ENCODE data around the gene CD79A.

Gene CD79A
- total RNA-seq: 0.26 to 4.8 (median 0.52) reads per million in 3 donors

DNA sequence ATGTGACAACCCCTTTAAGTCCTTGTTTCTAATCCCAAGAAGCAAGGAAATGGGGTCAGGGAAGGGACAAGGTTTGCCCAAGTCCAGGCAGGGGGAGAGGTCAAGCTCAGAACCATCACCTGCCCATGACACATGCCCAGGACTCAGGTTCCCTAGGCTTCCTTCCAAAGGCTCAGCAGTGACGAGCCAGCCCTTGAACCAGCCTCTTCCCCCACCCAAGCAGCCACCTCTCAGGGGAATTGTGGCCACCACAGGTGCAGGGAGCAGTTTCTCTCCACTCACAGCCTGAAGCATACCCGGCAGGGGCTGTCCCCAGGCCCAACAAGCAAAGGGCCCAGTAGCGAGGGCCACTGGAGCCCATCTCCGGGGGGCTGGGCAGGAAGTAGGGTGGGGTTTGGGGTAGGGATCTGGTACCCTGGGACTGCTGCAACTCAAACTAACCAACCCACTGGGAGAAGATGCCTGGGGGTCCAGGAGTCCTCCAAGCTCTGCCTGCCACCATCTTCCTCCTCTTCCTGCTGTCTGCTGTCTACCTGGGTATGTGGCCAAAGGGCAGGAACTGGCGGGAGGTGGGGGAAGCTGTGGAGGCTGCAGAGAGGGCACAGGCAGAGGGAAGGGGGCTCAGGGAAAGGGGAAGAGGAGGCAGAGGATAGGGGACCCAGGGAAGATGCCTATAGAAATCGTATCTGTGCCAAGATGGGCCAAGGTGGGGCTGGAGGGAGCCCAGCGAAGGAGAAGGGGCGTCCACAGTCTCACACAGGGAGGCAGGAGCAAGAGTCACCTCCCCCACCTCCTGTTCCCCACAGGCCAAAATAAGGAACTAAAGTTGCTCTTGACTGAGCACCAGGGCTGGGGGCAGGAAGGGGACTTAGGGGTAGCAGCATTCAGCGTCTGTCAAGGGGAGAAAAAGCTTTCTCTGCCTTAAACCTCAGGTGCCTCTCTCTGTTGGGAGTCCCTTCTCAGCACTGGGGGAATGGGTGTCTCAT, at the start of gene CD79A:
TSS of gene CD79A (plus strand) at position 433 of the 986 bp plus-strand sequence. CDS start at position 459, 26 bp downstream.
- Histone ChIP-seq H3K9me3 (ENCODE audit: control insufficient read depth, low read length) (no peaks in the 10 kb centered on the region), H3K4me1 (ENCODE audit: control insufficient read depth, insufficient read depth, low read length, poor library complexity, severe bottlenecking) (peaks cover 90% of the 10 kb centered on the region), H3K27ac (ENCODE audit: insufficient read depth, low read length, poor library complexity, severe bottlenecking) (peak within 1 kb of the TSS; percentile 80), H3K4me3 (ENCODE audit: insufficient read depth, low read depth, low read length, poor library complexity, severe bottlenecking) (peak within 1 kb of the TSS; percentile 24), H3K36me3 (ENCODE audit: control insufficient read depth, insufficient read depth, low read length) (no peaks in the 10 kb centered on the region), H3K27me3 (replicated peaks; ENCODE audit: control insufficient read depth, insufficient read depth, low read length, poor library complexity, severe bottlenecking) (no peaks in the 10 kb centered on the region)
- no peak for DNase-seq

DNA sequence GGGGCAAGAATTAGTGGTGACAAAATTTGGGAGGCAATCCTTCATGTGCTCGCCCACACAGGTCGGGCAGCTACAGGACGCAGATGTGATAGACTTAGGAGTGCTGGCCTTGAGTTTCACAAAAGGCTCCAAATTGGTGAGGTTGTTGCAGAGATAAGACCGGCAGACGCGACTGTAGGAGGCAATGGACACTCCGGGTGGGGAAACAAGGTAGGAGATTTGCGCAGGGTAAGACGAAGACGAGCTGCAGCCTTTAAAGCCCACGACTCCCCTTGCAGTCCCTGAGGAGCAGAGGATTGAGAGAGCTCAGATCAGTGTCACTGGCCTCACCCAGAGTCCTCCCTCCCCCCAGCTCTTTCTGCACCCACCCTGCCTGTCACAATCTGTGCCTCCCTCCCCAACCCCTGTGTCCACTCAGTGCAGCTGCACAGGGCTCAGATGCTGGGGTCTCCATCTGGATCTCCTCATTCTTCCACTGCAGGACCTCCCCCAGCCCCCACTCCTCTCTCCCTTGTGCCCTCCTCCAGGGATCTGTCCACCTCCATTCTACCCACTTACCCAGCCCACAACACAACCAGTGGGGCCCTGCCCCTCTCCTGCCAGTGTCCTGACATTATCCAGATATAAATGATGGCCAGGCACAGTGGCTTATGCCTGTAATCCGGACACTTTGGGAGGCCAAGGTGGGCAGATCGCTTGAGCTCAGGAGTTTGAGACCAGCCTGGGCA, 38.9 kb upstream of the CD79A start:
- DNase-seq: no peak
- Histone ChIP-seq H3K4me3 (ENCODE audit: insufficient read depth, low read depth, low read length, poor library complexity, severe bottlenecking) (no peak overlapping the region), H3K27ac (ENCODE audit: insufficient read depth, low read length, poor library complexity, severe bottlenecking) (no peak overlapping the region), H3K27me3 (replicated peaks; ENCODE audit: control insufficient read depth, insufficient read depth, low read length, poor library complexity, severe bottlenecking) (peaks cover 8% of the 10 kb centered on the region), H3K4me1 (ENCODE audit: control insufficient read depth, insufficient read depth, low read length, poor library complexity, severe bottlenecking) (no peaks in the 10 kb centered on the region), H3K9me3 (ENCODE audit: control insufficient read depth, low read length) (no peaks in the 10 kb centered on the region), H3K36me3 (ENCODE audit: control insufficient read depth, insufficient read depth, low read length) (no peaks in the 10 kb centered on the region)

DNA sequence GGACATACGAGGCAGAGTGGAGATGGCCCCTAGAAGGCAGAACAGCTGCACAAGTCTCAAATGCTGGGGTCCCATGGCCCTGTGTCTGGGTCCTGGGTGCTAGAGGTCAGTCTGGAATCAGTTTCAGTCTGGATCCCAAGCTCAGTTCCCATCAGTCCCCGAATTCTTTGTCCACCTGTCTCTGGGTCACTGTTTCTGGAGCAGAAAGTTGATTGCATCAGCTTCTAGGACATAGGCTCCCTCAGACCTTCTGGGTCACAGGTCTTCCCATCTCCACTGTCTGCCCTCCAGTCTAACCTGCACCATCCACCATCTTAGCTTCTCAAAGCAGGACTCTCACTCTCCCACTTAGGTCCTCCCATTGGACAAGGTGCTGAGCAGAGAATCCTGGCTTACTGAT, 37.9 kb upstream of the CD79A start:
- no peak overlapping the region for H3K4me3 ChIP-seq (ENCODE audit: insufficient read depth, low read depth, low read length, poor library complexity, severe bottlenecking)
- H3K36me3 ChIP-seq (ENCODE audit: control insufficient read depth, insufficient read depth, low read length): no peaks in the 10 kb centered on the region
- H3K27me3 ChIP-seq (replicated peaks; ENCODE audit: control insufficient read depth, insufficient read depth, low read length, poor library complexity, severe bottlenecking): peaks cover 8% of the 10 kb centered on the region
- no peaks in the 10 kb centered on the region for H3K9me3 ChIP-seq (ENCODE audit: control insufficient read depth, low read length)
- no peak overlapping the region for H3K27ac ChIP-seq (ENCODE audit: insufficient read depth, low read length, poor library complexity, severe bottlenecking)
- DNase-seq: no peak
- H3K4me1 ChIP-seq (ENCODE audit: control insufficient read depth, insufficient read depth, low read length, poor library complexity, severe bottlenecking): no peaks in the 10 kb centered on the region

- no peak overlapping the region for H3K4me3 ChIP-seq (ENCODE audit: insufficient read depth, low read depth, low read length, poor library complexity, severe bottlenecking)
- DNase-seq: no peak
- no peaks in the 10 kb centered on the region for H3K36me3 ChIP-seq (ENCODE audit: control insufficient read depth, insufficient read depth, low read length)
- no peaks in the 10 kb centered on the region for H3K27me3 ChIP-seq (replicated peaks; ENCODE audit: control insufficient read depth, insufficient read depth, low read length, poor library complexity, severe bottlenecking)
- H3K9me3 ChIP-seq (ENCODE audit: control insufficient read depth, low read length): no peaks in the 10 kb centered on the region
- no peaks in the 10 kb centered on the region for H3K4me1 ChIP-seq (ENCODE audit: control insufficient read depth, insufficient read depth, low read length, poor library complexity, severe bottlenecking)
- no peak overlapping the region for H3K27ac ChIP-seq (ENCODE audit: insufficient read depth, low read length, poor library complexity, severe bottlenecking)
These were observed 33.7 kb upstream of the CD79A start for GRCh38 chr19:41843371-41843770.

DNA sequence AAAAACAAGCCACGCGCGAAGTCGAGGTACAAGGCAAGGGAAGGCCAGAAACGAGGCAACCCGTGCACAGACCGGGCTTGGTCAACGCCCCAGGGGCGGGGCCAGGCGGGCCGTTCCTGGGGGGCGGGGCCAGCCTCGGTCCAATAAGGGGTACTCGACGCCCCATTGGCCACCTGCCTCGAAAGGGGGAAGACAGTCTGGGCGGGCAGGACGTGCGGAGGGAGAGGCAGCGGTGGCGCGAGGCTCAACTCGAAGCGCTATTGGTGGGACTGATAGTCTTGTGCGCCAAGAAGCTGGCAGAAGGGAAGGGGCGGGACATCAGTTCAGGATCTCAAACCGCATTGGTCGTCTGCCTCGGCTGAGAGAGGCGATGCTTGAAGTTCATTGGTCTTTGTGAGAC, 32.5 kb upstream of the CD79A start, which contains the start of gene LYPD4:
TSS of gene LYPD4 (minus strand) at position 83 of the 400 bp plus-strand sequence. CDS start 5,398 bp downstream, outside the sequence.
- H3K27ac ChIP-seq (ENCODE audit: insufficient read depth, low read length, poor library complexity, severe bottlenecking): no peak within 1 kb of the TSS
- no peaks in the 10 kb centered on the region for H3K36me3 ChIP-seq (ENCODE audit: control insufficient read depth, insufficient read depth, low read length)
- DNase-seq: no peak

GRCh38 chr19:41845001-41845050, 32.3 kb upstream of the CD79A start, which contains the start of gene DMRTC2:
TSS of gene DMRTC2 (plus strand) at chr19:41845042. CDS start at chr19:41847429, 2,387 bp downstream.
- no peaks in the 10 kb centered on the region for H3K27me3 ChIP-seq (replicated peaks; ENCODE audit: control insufficient read depth, insufficient read depth, low read length, poor library complexity, severe bottlenecking)
- H3K4me1 ChIP-seq (ENCODE audit: control insufficient read depth, insufficient read depth, low read length, poor library complexity, severe bottlenecking): no peaks in the 10 kb centered on the region
- H3K27ac ChIP-seq (ENCODE audit: insufficient read depth, low read length, poor library complexity, severe bottlenecking): no peak within 1 kb of the TSS
- H3K4me3 ChIP-seq (ENCODE audit: insufficient read depth, low read depth, low read length, poor library complexity, severe bottlenecking): no peak within 1 kb of the TSS
- H3K36me3 ChIP-seq (ENCODE audit: control insufficient read depth, insufficient read depth, low read length): no peaks in the 10 kb centered on the region
- no peaks in the 10 kb centered on the region for H3K9me3 ChIP-seq (ENCODE audit: control insufficient read depth, low read length)
- no peak for DNase-seq

More for the DNA sequence above, 32.5 kb upstream of the CD79A start, which contains the start of gene LYPD4:
- Histone ChIP-seq H3K4me1 (ENCODE audit: control insufficient read depth, insufficient read depth, low read length, poor library complexity, severe bottlenecking) (no peaks in the 10 kb centered on the region), H3K4me3 (ENCODE audit: insufficient read depth, low read depth, low read length, poor library complexity, severe bottlenecking) (no peak within 1 kb of the TSS), H3K27me3 (replicated peaks; ENCODE audit: control insufficient read depth, insufficient read depth, low read length, poor library complexity, severe bottlenecking) (no peaks in the 10 kb centered on the region), H3K9me3 (ENCODE audit: control insufficient read depth, low read length) (no peaks in the 10 kb centered on the region)

DNA sequence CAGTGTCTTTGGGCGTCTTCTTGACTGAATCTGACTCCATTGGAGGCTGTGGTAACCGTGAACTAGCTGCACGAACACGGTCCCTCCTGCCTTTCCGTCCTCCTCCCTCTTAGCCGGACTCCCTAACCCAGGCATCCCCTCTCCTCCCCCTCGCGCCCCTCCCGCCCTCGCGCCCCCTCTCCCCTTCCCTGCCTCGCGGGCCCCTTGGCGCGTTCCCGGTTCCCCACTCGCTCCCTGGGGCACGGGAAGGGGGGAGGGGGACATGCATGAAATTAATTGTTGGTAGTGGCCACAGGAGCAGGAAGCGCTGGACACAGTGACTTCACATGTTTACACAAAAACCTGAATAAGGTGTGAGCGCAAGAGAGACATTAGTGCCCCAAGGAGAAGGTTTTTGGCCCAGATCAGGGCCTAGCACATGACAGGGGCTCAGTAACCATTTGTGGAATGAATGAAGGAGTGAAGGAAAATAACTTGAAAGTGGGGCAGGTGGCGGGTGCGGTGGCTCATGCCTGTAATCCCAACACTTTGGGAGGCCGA, 32.0 kb upstream of the CD79A start:
- H3K4me3 ChIP-seq (ENCODE audit: insufficient read depth, low read depth, low read length, poor library complexity, severe bottlenecking): no peak overlapping the region
- no peaks in the 10 kb centered on the region for H3K27me3 ChIP-seq (replicated peaks; ENCODE audit: control insufficient read depth, insufficient read depth, low read length, poor library complexity, severe bottlenecking)
- no peaks in the 10 kb centered on the region for H3K4me1 ChIP-seq (ENCODE audit: control insufficient read depth, insufficient read depth, low read length, poor library complexity, severe bottlenecking)
- no peak for DNase-seq
- no peaks in the 10 kb centered on the region for H3K9me3 ChIP-seq (ENCODE audit: control insufficient read depth, low read length)
- no peak overlapping the region for H3K27ac ChIP-seq (ENCODE audit: insufficient read depth, low read length, poor library complexity, severe bottlenecking)
- no peaks in the 10 kb centered on the region for H3K36me3 ChIP-seq (ENCODE audit: control insufficient read depth, insufficient read depth, low read length)

GRCh38 chr19:41847351-41848105, 29.6 kb upstream of the CD79A start:
- no peaks in the 10 kb centered on the region for H3K9me3 ChIP-seq (ENCODE audit: control insufficient read depth, low read length)
- no peak for DNase-seq
- no peaks in the 10 kb centered on the region for H3K36me3 ChIP-seq (ENCODE audit: control insufficient read depth, insufficient read depth, low read length)
- no peaks in the 10 kb centered on the region for H3K4me1 ChIP-seq (ENCODE audit: control insufficient read depth, insufficient read depth, low read length, poor library complexity, severe bottlenecking)
- H3K27ac ChIP-seq (ENCODE audit: insufficient read depth, low read length, poor library complexity, severe bottlenecking): no peak overlapping the region
- H3K27me3 ChIP-seq (replicated peaks; ENCODE audit: control insufficient read depth, insufficient read depth, low read length, poor library complexity, severe bottlenecking): no peaks in the 10 kb centered on the region
- no peak overlapping the region for H3K4me3 ChIP-seq (ENCODE audit: insufficient read depth, low read depth, low read length, poor library complexity, severe bottlenecking)

DNA sequence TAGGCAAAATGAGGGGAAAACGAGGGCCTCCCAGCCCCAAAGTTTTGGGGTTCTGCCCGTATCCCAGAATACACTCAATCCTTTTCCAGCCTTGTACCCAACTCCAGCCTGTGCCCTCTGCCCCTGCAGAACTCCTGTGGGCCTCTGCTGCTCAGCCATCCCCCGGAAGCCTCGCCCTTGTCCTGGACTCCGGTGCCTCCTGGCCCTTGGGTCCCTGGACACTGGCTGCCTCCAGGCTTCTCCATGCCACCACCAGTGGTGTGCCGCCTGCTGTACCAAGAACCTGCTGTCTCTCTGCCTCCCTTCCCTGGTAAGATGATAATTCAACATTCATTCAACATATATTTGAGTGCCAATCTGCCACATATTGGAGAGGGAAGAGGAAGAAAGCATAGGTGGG, 28.4 kb upstream of the CD79A start:
- H3K4me3 ChIP-seq (ENCODE audit: insufficient read depth, low read depth, low read length, poor library complexity, severe bottlenecking): no peak overlapping the region
- no peak overlapping the region for H3K27ac ChIP-seq (ENCODE audit: insufficient read depth, low read length, poor library complexity, severe bottlenecking)
- H3K36me3 ChIP-seq (ENCODE audit: control insufficient read depth, insufficient read depth, low read length): no peaks in the 10 kb centered on the region
- no peak for DNase-seq
- no peaks in the 10 kb centered on the region for H3K4me1 ChIP-seq (ENCODE audit: control insufficient read depth, insufficient read depth, low read length, poor library complexity, severe bottlenecking)
- H3K27me3 ChIP-seq (replicated peaks; ENCODE audit: control insufficient read depth, insufficient read depth, low read length, poor library complexity, severe bottlenecking): no peaks in the 10 kb centered on the region
- H3K9me3 ChIP-seq (ENCODE audit: control insufficient read depth, low read length): no peaks in the 10 kb centered on the region

All from effector memory CD4-positive, alpha-beta T cell (primary cell).